Stimulated activated CD4-positive, alpha-beta T cell treated with anti-CD3 and anti-CD28 coated beads, Interleukin-12 subunit alpha, Interleukin-12 subunit beta, amount 100 ng/mL, for 4 hours (primary cell): Measurements from ENCODE around the gene MGRN1.

ENCODE experiments used
- DNase-seq: peaks from one replicate; pipeline ENCODE4 v3.0.0-alpha.2; 2020

Gene MGRN1

GRCh38 chr16:4654964-4655590 is 30.5 kb downstream of the MGRN1 start:
- DNase-seq = no peak

DNA sequence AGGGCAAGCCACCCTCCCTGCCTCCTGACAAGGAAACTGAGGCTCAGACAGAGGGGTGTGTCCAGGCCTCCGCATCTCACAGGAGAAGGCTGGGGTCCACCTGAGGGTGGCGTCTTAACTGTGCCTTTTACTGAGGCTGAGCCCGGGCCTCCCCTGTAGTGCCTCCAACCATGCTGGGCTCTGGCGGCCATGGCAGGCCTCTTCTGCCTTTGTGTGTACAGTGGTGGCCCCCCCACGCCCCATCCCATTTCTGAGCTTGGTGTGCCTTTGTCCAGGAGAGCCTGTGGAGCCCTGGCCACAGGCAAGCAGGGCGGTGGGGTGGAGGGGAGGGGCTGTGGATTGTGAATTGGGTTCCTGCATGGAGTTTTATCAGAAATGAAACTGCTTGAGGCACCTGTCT is 31.2 kb downstream of the MGRN1 start:
- no peak for DNase-seq

DNA sequence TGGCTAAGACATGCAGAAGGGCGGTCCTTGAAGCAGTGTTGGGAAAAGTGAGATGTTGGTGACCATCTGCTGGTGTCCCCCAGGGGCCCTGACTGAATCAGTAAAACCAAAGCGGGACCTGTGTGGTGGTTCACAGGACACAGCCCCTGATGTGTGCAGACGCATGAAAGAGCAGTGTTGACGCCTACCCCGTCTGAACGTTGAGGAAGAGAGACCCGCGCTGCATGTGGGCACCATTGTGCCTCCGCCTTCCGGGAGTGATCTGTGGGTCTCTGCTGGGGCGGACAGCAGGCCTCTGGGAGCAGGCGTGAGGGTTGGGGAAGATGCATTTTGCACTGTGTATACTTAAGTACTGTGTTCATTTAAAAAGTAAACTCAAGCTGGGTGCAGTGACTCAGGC is 31.6 kb downstream of the MGRN1 start:
- DNase-seq = no peak

DNA sequence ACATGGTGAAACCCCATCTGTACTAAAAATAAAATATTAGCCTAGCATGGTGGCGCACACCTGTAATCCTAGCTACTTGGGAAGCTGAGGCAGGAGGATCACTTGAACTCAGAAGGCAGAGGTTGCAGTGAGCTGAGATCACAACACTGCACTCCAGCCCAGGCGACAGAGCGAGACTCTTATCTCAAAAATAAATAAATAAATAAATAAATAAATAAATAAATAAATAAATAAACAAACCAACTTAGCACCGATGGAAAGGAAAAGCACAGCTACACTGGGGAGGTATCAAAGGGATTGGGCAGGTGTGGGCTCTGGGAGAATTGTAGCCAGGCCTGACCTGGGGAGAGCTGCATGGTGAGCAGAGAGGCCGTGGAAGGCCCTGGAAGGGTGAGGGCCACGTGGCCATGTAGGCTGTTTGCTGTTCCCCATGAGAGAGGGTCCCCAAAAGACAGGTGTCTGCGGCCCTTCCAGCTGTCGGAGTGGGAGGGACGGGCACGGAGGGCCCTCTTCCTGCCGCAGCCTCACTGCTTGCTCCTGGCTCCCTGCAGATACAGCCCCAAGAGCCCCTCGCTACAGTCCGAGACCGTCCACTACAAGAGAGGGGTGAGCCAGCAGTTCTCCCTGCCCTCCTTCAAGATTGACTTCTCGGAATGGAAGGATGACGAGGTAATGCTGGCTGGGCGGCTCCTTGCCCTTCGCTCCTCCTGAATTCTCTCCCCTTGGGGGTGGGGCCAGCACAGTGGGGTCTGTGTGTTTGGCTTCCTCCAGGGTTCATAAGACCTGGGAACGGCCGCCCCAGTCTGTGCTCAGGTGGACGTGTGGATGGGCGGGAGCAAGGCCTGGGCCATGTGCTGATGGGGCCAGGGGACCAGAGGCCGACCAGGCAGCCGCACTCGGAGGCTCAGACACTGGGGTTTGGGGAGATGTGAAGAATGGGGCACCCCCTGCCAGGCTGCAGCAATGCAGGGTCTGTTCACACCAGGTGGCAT is 32.4 kb downstream of the MGRN1 start:
- no peak for DNase-seq

DNA sequence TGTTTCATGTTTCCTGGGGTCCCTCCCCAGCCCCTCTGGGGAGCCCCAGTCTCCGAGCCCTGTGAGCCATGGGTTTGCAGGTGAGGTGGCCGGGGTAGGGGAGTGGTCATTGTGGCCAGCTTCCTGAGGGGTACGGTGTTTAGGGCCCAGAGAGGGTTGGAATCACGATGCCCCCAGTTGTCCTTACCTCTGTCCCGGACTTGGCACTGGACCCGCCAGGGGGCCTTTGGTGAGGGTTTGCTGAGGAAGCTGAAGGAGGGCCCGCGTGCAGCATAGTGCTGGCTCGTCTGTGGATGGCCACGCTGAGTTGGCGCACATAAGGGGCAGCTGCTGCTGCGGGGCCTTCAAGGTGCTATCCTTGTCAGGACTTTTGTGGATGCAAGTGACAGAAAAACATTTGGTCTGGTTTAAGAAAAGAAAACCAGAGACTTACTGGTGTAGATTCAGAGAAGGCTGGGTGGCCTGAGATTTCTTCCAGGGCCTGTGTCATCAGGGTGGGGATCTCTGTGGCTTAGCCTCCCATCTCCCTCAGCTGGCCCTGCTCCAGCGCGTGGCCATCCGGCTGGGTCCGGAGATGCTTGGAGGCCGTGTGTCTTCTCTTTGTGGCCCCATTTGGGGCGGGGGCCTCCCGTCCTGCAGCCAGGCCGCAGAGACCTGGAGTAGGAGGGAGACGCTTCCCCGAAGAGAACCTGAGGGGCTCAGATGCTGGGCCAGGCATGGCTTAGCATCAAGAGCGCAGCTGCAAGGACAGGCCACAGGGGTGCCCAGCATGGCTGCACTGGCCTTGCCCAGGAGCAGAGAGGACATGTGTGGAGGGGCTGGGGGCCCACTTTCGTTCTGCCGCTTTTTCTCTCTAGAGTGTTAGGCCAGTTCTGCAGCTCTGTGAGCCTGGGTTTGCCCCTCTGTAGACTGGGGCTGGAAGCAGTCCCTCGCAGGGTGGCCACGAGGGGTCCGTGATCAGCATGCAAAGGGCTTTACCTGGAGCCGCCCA is 35.0 kb downstream of the MGRN1 start:
- DNase-seq = no peak

- DNase-seq = peak; percentile 62
Observed at GRCh38 chr16:4660454-4661007, 35.9 kb downstream of the MGRN1 start.

DNA sequence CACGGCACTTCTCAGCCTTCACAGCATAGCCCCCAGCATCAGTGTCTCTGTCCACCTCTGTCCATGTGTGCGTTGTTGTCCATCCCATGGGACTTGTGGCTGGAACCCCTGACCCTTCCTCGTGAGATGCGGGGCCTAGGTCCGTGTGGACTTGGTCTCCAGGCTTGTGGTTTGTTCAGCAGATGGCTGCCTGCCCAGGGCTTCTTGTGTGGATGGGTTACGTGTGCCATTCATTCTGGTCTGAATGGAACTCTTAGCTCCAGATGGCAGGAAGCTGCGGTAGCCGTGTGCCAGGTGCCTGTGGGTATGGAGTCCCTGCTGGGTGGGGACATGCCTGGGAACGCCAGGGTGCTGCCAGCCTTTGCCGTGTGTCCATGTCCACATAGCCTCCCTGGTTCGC is 37.0 kb downstream of the MGRN1 start:
- DNase-seq = no peak

DNA sequence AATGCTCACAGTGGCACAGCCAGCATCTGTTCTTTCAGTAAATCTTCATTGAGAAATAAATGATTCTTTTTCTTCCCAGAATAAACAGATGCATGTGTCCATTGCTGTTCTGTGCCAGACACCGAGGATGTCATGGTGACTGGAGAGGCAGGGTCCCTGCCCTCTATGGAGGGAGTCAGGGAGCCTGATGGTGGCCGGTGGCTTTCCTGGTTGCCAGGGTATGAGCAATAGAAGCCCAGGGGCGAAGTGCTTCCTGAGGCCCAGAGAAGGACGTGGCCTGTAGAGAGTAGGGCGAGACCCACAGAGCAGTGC is 38.8 kb downstream of the MGRN1 start:
- no peak for DNase-seq

DNA sequence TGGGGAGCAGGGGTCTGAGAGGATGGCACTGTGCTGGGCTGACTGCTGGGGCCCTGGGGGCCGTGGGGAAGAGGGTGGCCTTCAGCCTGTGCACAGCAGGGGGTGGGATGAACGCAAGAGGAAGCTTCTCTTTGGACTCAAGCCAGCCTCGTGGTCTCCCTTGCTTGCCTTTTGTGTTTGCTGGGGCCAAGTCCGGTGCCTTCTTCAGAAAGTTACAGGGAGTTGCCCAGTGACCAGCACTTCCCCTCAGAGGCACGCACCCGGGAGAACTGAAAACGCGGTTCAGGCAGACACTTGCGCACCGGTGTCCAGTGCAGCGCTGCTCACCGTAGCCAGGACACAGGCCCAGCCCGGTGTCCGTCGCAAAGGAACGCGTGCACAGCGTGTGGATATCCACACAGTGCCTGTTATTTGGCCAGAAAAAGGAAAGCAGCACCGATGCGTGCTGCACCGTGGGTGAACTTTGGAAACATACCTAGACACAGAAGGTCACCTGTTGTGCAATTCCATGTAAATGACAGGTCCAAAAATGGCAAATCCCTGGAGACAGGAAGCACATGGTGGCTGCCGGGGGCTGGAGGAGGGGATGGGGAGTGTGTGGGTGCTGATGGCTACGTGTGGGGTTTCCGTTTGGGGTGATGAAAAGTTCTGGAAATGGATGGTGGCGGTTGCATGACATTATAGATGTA is 39.3 kb downstream of the MGRN1 start:
- no peak for DNase-seq

DNA sequence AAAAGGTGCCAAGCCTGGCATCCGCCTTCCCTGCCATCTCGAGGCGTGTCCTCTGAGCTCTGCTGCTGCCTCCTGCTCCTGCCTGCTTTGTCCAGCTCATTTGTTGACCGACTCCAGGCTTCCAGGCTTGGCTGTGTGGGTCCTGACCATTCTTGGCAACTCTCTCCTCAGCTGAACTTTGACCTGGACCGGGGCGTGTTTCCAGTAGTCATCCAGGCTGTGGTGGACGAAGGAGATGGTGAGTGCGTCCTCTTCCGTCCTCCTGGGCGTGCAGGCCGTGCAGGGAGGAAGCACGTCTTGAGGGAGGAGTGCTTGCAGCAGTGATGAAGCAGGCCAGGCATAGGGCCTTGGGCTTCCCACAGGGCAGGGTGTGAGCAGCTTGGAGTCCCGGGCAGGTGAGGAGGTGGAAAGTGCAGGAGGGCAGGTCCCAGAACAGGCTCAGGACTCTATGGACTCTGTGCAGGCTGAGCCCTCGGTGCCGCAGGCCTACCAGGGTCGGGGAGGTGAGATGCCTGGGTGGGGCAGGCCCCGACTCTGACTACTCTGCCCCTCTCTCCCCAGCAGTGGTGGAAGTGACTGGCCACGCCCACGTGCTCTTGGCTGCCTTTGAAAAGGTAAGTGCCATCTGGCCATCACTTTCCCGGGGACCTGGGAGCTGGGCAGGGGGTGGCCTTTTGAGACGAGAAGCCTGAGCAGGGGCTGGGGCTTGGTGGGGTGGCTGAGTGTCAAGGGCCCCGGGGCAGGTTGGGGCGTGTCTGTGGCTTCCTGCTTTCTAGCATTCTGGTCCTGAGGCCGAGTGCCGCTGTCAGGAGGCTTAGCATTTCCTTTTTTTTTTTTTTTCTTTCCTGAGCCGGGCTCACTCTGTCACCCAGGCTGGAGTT is 40.2 kb downstream of the MGRN1 start:
- DNase-seq = peak; percentile 37

GRCh38 chr16:4666537-4667202 is 42.0 kb downstream of the MGRN1 start:
- no peak for DNase-seq

DNA sequence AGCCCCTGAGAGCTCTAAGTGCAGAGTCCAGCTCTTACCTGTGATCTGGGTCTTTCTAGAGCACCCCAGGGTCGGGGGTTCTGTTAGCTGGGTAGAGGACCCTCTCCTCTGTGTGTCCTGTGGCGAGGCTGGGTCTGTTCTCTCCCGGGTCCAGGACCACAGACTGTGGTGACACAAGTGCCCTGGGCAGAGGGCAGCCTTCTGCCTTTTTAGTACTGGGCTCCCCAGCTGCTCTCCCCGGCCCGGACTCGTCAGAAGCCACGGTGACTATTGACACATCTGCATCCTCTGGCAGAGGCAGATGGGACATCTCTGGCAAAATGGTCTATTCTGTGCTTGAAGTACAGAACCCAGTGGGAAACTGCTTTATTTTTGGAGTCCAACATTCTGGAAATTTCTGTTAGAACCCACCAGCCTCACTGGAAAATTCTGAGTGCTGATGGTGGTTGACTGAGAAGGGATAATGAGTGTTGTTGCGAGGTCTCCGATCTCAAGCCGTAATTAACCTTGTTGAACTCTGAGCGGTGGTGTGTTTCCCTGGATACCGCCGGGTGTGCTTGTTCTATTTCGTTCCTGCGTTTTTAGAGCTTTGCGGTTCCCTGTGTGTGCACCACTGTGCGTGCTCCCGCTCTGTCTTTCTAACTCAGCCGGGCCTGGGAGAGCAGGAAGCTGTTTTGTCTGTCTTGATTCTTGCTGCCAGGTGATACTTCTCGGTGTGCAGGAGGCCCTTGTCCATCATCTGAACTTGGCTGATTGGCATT is 42.8 kb downstream of the MGRN1 start:
- no peak for DNase-seq

GRCh38 chr16:4668313-4668960 is 43.8 kb downstream of the MGRN1 start:
- DNase-seq = no peak

- DNase-seq = no peak
Observed at GRCh38 chr16:4673387-4674046, 48.9 kb downstream of the MGRN1 start.

GRCh38 chr16:4674926-4675530 is 50.4 kb downstream of the MGRN1 start:
- DNase-seq = no peak

DNA sequence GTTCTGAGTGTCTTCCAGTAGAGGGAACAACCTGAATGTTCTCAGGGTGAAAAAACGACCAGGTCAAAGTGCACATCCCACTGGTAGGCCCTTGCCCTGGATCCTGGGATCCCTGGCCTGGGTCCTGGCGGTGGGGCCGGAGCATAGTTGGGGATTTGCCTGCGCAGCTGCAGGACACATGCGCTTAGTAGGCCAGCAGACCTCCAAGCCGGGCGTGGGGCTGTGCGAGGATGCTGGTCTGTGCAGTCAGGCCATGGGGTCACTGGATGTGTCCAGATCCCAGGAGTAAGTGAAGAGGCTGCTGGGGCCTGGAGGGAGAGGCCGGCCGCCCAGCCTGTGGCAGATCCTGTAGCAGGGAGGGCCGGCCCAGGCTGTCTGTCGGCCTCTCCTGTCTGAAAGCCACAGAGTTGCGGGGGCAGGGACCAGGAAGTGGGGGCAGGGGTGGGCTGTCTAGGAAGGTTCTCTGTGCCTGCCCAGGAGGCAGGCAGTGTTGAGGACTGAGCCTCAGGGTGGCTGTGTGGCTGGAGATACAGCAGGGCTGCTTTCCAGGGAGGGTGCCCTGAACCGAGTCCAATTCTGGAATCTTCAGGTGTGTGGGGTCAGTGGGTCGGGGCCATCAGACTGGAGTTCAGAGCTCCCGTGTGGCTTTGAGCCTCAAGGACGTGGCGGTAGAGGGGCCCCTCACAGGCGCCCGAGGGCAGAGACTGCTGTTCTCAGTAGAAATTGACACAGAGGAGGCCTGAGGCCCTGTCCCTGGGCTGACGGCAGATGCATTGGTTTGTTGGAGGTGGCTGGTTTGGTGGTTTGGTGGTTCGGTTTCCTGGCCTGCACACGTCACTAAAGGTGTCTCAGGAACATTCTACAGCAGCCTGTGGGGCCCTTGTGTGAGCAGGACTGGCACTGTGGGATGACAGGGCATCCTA is 51.5 kb downstream of the MGRN1 start:
- peak; percentile 32 for DNase-seq

DNA sequence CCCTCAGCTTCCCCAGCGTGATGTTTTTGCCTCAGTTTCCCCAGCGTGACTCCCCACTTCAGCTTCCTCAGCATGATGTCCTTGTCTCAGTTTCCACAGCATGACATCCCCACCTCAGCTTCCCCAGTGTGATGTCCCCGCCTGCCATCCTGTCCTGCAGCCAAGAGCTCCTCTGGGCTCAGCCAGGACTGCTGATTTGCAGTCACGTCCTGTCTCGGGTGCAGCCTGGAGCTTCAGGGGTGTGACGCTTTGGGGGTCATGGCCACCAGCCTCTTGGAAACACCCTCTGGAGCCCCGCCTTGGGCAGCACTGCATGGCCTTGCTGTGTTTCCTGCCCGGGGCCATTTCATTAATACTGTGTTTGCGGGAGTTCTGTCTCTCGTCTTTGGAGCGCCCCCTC is 52.2 kb downstream of the MGRN1 start:
- no peak for DNase-seq
